HS-27A (cell line): Measurements from ENCODE around the gene AKAP13.

Source experiments
- DNase-seq: peaks from one replicate; pipeline ENCODE4 v3.0.0-alpha.2; 2012; ENCODE audit warnings: low read depth, missing footprints

Gene AKAP13

GRCh38 chr15:85672332-85673084 lies 292.1 kb downstream of the AKAP13 start:
- DNase-seq = no peak

- no peak for DNase-seq
Measured at GRCh38 chr15:85673326-85673725, 292.9 kb downstream of the AKAP13 start.

DNA sequence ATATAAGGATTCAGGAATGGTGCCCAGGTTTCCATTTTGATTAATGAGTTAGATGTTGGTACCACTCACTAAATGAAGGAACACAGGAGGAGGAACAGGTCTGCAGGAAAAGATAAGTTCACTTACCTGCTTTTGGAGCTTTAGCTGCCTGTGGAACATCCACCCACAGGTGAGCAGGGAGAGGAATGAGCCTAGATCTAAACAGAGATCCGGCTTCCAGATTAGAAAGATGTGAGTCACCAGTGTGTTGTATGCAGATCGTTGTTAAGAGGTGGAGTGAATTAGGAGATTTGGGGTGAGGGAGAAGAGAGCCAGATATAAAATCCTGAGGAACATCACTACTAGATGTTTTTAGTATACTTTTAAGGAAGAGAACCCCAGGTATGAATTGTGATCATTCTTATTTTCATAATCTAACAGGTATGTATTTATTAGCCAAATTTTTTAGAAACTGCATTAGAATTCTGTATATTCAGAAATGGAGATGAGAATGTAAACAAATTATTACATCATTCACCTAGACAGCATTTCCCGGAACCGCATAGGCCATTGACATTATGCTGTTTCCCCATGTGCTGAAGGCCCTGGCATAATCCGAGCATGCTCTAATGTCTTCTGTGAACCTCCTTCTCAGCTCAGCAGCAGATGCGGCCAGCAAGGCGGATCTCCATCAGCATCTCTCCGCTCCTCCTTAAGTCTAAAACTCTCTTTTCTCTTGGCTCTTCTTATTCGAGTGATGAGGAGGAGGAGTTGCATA lies 296.1 kb downstream of the AKAP13 start:
- no peak for DNase-seq

DNA sequence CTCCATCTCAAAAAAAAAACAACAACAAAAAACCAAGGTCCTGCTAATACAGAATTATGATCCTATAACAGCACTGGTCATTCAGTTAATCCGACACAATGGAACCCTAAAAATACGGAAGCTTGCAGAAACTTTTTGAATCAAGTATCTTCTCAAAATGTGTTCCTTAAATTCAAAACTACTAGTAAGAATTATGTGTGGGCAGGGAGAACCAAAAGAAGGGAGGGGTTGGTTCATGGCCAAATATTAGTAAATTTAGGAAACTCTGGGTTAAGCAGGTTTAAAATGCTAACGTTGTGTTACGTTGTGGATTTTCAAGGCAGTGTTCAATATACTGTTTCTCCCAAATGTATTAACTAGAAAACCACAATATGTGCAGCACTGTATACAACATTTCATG lies 298.8 kb downstream of the AKAP13 start:
- DNase-seq = no peak

GRCh38 chr15:85681386-85681785 lies 301.0 kb downstream of the AKAP13 start:
- no peak for DNase-seq

- no peak for DNase-seq
Measured at GRCh38 chr15:85684174-85684710, 303.8 kb downstream of the AKAP13 start.

DNA sequence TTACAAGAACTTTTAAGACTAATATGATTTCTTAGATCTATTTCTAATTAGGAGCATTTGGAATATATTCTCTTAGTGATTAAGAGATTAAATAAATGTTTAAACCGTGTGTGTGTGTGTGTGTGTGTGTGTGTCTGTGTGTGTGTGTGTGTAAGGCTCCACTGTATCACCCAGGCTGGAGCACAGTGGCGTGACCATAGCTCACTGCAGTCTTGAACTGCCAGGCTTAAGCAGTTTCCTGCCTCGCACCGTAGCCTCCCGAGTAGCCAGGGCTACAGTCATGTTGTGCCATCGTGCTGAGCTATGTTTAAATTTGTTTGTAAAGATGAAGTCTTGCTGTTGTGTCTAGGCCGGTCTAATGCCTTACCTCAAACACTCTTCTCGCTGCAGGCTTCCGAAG lies 305.0 kb downstream of the AKAP13 start:
- DNase-seq = no peak

DNA sequence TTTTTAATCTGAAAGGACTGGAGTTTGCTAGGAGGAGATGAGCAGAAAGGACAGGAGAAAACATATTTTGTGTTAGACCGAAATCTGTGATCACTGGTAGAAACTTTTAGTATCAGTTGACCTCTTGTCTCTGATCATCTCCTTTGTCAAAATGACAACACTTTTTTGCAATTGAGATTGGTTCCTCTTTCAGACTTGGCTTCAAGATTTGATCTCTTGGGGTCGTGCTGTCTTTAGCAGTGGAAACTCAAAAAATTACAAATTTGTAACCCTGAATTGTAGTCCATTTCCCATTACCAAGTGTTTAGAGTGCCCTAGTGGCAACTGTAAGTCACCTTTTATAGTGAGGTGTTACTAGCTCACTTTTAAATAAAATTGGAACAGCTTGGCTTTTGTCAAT lies 306.9 kb downstream of the AKAP13 start:
- DNase-seq = no peak

DNA sequence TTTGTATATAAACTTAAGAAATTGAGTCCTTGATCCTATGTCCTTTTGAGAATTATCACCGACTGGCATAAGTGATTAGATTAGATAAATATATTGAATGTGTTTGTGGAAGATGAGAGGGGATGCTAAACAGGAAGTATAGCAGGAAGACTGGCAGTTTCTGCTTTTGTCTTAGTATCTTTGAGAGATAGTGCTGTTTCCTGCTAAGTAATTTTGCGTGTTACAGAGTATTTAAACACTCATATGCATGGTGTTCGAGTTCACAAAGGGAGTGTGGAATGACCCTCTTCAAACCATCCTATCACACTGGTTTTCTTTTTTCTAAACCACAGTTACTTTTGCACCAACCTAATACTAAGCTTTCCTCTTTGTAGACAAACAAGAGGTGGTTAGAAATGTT lies 308.3 kb downstream of the AKAP13 start:
- DNase-seq = no peak

DNA sequence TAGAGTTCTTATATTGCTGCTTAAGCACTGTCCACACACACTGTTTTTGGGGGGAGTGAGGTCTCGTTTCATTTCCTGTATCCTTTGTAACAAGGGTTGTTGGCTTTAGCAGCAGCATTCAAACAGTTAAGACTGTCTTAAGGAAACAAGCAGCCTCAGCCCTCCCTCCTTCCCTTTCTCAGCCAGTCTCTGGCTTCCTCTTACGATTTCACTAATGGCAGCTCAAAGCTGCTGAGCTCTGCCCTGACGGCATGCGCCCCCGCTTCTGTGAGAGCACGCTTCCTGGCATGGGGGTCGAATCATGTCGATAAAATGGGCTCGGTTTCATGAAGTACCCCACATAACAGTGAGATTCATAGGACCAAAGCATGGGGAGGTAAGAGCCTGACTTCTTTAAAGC lies 309.3 kb downstream of the AKAP13 start:
- DNase-seq = no peak

DNA sequence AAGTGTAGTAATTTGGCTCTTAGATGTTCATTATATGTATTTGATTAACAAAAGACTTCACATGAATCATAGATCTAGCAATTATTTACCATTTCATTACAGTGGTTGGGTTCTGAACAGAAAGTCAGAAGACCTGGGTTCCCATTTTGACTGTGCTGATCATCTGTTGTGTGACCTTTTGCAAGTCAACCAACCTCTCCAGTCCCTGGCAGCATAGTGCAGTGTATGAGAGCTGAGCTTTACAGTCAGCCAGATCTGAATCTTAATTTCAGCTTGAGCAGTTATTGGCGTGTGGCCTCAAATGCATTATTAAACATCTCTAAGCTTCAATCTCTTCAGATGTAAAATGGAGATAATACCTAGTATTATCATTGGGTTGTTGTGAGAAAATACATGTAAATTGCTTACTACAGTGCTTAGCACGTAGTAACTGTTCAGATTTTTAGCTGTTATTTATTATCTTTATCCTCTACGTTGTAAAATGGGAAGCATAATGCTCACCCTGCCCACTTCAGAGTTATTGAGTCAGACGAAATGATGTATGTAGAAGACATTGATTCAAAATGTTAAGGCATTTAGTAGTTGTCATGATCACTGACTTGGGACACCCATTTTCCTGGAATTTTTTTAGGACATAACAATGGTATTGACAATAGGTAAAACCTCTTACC lies 310.3 kb downstream of the AKAP13 start:
- no peak for DNase-seq

GRCh38 chr15:85691350-85692240 lies 311.2 kb downstream of the AKAP13 start:
- no peak for DNase-seq

DNA sequence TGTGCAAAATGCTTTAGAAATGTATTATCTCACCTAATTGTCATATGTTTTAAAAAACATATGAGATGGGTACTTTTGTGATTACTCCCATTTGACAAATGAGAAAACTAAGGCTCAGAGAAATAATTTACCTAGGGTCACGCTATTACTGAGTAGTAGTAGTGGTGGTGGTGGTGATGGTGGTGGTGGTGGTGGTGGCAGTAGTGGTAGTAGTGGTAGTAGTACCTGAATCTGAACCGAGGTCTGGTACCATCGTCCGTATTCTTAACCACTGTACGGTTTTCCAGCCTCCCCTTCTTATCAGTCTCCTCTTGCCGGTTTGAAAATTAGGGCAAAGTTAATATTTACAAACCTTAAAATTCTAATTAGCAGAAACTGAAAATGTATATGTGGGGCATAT lies 311.9 kb downstream of the AKAP13 start:
- DNase-seq = no peak

GRCh38 chr15:85692873-85693272 lies 312.5 kb downstream of the AKAP13 start:
- DNase-seq = no peak

GRCh38 chr15:85693277-85693676 lies 312.9 kb downstream of the AKAP13 start:
- no peak for DNase-seq

DNA sequence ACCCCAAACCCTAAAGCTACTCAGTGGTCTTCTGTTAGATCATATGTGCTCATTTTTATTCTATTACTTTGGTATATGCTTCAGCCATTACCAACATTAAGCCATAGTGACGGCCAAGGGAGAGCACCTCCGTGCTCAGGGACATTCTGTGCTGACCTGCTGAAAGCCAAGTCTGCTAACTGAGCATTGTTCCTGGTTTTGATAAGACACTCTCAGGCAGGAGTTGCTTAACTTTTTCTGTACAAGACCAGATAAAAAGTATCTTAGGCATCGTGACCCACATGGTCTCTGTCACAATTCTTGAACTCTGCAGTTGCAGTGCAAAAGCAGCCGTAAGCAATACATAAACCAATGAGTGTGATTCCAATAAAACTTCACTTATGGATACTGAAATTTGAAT lies 313.7 kb downstream of the AKAP13 start:
- no peak for DNase-seq

DNA sequence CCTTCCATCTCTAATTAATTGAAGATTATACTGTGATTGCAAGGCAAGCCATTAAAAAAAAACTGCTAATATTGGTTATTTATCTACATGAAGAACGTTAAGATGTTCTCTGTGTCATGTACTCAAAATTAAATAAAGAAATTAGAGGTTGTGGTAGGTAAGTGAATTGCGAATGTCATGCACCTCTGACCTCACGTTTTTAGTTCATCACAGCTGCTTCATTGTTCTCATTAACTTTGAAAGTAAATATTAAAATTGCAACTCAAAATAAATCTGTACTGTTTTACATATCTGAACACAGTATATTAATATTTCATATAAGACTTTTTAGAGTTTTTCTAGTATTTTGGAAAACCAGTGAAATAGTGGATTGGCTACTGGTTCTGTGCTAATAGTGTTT lies 320.4 kb downstream of the AKAP13 start:
- DNase-seq = no peak

DNA sequence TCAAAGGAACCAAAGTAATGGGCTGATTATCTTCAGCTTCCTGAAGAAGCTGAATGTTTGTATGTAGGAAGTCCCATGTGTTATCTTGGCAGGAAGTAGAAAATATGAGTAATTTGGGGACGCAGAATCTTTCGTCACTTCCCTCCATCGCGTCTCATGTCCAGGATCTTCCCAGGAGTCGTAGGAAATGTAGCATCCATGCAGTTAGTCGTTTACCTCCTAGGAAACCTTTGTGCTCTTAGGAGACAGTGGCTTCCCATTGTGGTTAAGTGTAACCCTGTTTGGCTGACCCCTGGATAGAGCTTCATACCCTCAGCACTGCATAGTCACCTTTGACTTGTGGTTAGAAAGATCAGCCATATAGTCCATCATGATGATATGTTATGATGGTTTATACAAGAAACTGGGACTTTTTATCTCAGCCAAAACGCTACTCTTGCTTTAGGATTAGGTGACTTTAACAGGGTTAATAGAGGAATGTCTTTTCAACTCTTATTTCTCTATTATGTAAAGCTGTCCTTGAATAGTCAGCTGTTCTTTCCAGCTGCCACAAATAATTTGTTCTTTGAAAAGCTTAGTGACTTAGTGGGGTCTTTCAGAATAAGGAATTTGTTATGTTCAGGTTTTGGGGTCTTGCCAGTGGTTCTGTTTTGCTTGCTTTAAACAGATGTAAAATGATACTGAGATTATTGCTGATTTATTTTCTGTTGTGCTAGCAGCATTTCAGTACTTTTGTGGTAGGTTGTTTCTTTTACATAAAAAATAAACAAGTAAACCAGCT lies 322.1 kb downstream of the AKAP13 start:
- DNase-seq = no peak

- no peak for DNase-seq
Measured at GRCh38 chr15:85704066-85704465, 323.7 kb downstream of the AKAP13 start.

DNA sequence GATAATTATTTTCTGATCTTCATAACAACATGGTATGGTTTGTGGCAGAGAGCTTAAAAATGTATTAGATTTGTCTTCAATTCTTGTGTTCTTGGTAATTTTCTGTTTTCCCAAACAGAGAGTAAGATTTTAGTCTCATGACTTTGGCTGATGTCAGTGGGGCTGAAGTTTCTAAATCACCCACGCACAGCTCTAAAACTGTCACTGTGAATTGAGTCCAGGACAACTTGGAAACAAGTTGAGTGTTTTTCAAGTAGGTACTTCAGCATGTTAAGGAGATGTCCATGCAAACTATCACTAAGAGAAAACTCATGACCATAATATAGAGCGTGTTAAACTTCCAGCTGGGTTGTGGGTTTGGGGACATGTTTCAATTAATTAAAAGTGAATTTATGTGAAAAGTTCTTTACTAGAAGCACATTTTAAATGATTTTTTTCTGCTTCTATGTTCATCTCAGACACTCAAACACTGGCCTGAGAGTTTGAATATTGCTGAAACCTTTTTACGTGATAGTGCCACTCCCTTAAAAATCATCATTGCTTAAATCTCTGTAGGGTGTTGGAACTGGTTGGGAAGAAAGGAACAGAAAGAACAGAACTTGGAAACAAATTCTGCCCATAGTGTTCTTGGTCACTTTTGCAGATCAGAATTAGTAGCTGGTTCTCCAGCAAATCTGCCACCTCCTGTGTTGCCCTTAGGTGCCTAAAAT lies 324.5 kb downstream of the AKAP13 start:
- no peak for DNase-seq
